Psoas muscle (tissue), 8 donors: ENCODE results near the gene TAS2R13. TPM values are rescaled to one million over a fixed set of nuclear protein-coding genes. Genes with fewer than 3 reads are reported as not detected.

ENCODE experiments used
- ATAC-seq, 4 donors: fragments of 200-7000 bp; cut with Tn5 transposase; one replicate each; pipeline ENCODE4 v1.9.1; 2020; ENCODE audit warnings: moderate library complexity in 3 of 4, mild to moderate bottlenecking in 2 of 4
- DNase-seq, 2 donors: peaks; one replicate each; pipeline ENCODE4 v3.0.0-alpha.2; 2020
- H3K27ac ChIP-seq: fragments of 200-600 bp; one replicate; pipeline ENCODE4 v1.8.0; 2022
- H3K27me3 ChIP-seq, 3 donors: fragments of 200-600 bp in 1 of 3; one replicate each; pipeline versions ENCODE4 v1.6.1 to v1.8.0; 2013 to 2022; ENCODE audit warnings: low read length in 2 of 3, mild to moderate bottlenecking in 2 of 3, moderate library complexity in 1 of 3; ENCODE audit not compliant: insufficient read depth in 3 of 3
- H3K36me3 ChIP-seq, 2 donors: fragments of 200-600 bp in 1 of 2; one replicate each; pipeline versions ENCODE4 v1.6.1 to v1.8.0; 2013 to 2022; ENCODE audit warnings: low read depth in 1 of 2, mild to moderate bottlenecking in 1 of 2, moderate library complexity in 1 of 2; ENCODE audit not compliant: insufficient read depth in 1 of 2
- H3K4me1 ChIP-seq: fragments of 200-600 bp; one replicate; pipeline ENCODE4 v1.8.0; 2022
- H3K4me3 ChIP-seq: fragments of 200-600 bp; one replicate; pipeline ENCODE4 v1.8.0; 2022; ENCODE audit warnings: mild to moderate bottlenecking
- H3K9me3 ChIP-seq: fragments of 200-600 bp; one replicate; pipeline ENCODE4 v1.8.0; 2022
- WGBS, 3 donors: extraction: QIAGEN DNeasy Blood & Tissue Kit; methylation state at CpG; one replicate each; pipeline versions ENCODE4 v1.1.6 to v1.1.7; 2013; 5-methylcytosine and 5-hydroxymethylcytosine counted together
- intact Hi-C, 2 donors: fragments of 100-400 bp; cut with DNase I; formaldehyde crosslinking; loops; one replicate each; pipeline versions ENCODE4 v1.11.0 to v1.14.2; 2022
- polyA plus RNA-seq, 3 donors: library from polyadenylated mRNA; stranded (reverse); fragments of 200-250 nt; gene quantifications; one replicate each; pipeline ENCODE4 v1.2.3, GENCODE V29; 2013
- total RNA-seq, 4 donors: library from RNA; stranded (reverse); fragmentation: NEBNext Ultra II Directional in 2 of 4; extraction: Animal tissue kit (Norgen Biotek cat#: 25700) in 2 of 4; gene quantifications; one replicate each; pipeline versions ENCODE4 v1.2.1 to v1.2.4, GENCODE V29; 2021 to 2023
- TF ChIP-seq, protein P1 (sequence below): fragments of 200-600 bp; IDR thresholded peaks from one replicate; pipeline ENCODE4 v1.8.0; 2022; ENCODE audit warnings: antibody characterized with exemption
- donor health status: healthy with polysubstance abuse.
- donor health status: DM: no; HTN: no; CAD: no; lungs with moderate emphysema.
- donor health status: Bipolar disorder and iron deficiency.
- donor health status: healthy.
- donor health status: DM: yes; HTN: yes; CAD: no.
- donor health status: DM: no; HTN: no; CAD: no.
- donor health status: DM: no; HTN: no; CAD: no.
- donor health status: DM: yes; HTN: yes; CAD: no.

TAS2R13 gene
- total and polyA plus RNA-seq, 7 donors, result 0.08 to 0.36 (median 0.20) TPM; not detected in 3

GRCh38 chr12:10904686-10905085, 4.7 kb downstream of the TAS2R13 start:
- DNase-seq (no peak), ATAC-seq (no peak)
- H3K9me3 ChIP-seq, result peaks cover 24% of the 10 kb centered on the region
- 96 to 98% (median 96%) methylated on average over 4 of the region's 4 CpGs for WGBS, 3 donors
- no peaks in the 10 kb centered on the region for H3K36me3 ChIP-seq
- intact Hi-C loops, result no loop called here
- TF ChIP-seq, protein P1, sequence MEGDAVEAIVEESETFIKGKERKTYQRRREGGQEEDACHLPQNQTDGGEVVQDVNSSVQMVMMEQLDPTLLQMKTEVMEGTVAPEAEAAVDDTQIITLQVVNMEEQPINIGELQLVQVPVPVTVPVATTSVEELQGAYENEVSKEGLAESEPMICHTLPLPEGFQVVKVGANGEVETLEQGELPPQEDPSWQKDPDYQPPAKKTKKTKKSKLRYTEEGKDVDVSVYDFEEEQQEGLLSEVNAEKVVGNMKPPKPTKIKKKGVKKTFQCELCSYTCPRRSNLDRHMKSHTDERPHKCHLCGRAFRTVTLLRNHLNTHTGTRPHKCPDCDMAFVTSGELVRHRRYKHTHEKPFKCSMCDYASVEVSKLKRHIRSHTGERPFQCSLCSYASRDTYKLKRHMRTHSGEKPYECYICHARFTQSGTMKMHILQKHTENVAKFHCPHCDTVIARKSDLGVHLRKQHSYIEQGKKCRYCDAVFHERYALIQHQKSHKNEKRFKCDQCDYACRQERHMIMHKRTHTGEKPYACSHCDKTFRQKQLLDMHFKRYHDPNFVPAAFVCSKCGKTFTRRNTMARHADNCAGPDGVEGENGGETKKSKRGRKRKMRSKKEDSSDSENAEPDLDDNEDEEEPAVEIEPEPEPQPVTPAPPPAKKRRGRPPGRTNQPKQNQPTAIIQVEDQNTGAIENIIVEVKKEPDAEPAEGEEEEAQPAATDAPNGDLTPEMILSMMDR, result no peak
- H3K27ac ChIP-seq, result no peak overlapping the region
- H3K4me1 ChIP-seq, result no peaks in the 10 kb centered on the region
- H3K27me3 ChIP-seq, result no peaks in the 10 kb centered on the region
- no peak overlapping the region for H3K4me3 ChIP-seq

DNA sequence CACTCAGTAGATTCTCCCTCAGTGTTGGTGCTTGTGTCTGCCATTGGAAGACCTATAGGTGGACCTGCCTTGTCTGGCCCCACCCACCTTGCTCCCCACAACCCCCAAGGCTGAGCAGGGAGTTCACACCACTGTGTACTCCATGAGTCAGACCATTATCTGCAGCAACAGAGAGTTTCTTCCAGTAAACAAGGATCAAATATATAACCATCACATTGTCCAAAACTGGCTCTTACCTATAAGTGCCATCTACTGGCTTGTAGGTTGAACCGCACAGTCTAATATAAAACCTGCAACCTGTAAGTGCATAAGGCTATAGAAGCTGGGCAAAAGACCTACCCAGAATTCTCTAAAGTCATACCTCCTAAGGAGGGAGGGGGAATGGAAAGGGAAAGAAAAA, 7.9 kb downstream of the TAS2R13 start:
- Histone ChIP-seq H3K36me3 (no peaks in the 10 kb centered on the region), H3K27ac (no peak overlapping the region), H3K27me3 (no peaks in the 10 kb centered on the region), H3K9me3 (peaks cover 24% of the 10 kb centered on the region), H3K4me1 (no peaks in the 10 kb centered on the region), H3K4me3 (no peak overlapping the region)
- intact Hi-C loops, result no loop called here
- ATAC-seq (no peak), DNase-seq (no peak)
- TF ChIP-seq, protein P1, result no peak
- 96 to 100% (median 97%) methylated on average over 1 of the region's 1 CpG for WGBS, 3 donors

- H3K27ac ChIP-seq, result no peak overlapping the region
- no peaks in the 10 kb centered on the region for H3K36me3 ChIP-seq
- TF ChIP-seq, protein P1, result no peak
- no peak overlapping the region for H3K4me3 ChIP-seq
- DNase-seq, result no peak
- H3K27me3 ChIP-seq, result no peaks in the 10 kb centered on the region
- 100% methylated on average over 1 of the region's 1 CpG for WGBS, 3 donors
- intact Hi-C loops, result no loop called here
- ATAC-seq, result no peak
- H3K4me1 ChIP-seq, result no peaks in the 10 kb centered on the region
- peaks cover 24% of the 10 kb centered on the region for H3K9me3 ChIP-seq
Measured at GRCh38 chr12:10900972-10901371, 8.4 kb downstream of the TAS2R13 start.

DNA sequence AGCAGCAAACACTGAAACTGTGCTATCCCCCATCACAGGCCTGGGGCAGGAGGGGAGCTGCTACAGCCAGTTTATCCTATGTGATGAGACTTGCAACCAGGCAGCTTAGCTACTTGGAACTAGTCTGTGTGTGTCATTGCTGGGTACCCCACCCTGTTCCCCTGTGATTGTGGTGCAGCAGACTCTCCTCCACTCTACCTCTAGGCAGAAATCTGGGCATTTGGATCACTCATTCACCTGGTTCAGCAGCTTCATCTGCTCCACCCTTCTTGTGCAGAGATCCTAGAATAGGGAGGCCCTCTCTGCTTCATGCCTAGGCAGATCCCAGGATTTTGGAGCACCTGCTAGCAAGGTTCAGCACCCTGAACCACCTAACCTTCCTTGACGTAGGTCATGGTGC, 8.8 kb downstream of the TAS2R13 start:
- DNase-seq (no peak), ATAC-seq (no peak)
- no peak overlapping the region for H3K4me3 ChIP-seq
- no peaks in the 10 kb centered on the region for H3K36me3 ChIP-seq
- no peaks in the 10 kb centered on the region for H3K27me3 ChIP-seq
- TF ChIP-seq, protein P1, result no peak
- H3K4me1 ChIP-seq, result no peaks in the 10 kb centered on the region
- H3K9me3 ChIP-seq, result peaks cover 23% of the 10 kb centered on the region
- no peak overlapping the region for H3K27ac ChIP-seq
- WGBS, 3 donors, result 86 to 96% (median 94%) methylated on average over 1 of the region's 1 CpG
- intact Hi-C loops, result no loop called here

DNA sequence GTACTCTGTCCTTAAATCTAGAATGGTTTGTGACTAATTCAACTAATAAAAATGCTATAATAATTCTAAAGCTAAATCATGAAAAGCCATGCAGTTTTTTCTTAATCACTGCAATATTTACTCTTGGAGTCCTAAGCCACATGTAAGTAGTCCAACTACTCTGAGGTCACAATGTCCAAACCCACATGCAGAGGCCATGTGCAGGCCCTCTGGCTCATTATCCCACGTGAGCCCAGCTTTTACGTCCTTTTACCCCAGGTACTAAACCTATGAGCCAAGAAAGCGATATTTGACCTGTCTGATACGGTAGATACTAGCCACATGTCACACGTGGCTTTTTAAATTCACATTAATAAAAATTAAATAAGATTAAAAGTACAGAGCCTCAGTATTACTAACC, 12.5 kb downstream of the TAS2R13 start:
- no peak for DNase-seq
- H3K27ac ChIP-seq, result no peak overlapping the region
- H3K4me1 ChIP-seq, result no peaks in the 10 kb centered on the region
- no peak for ATAC-seq
- TF ChIP-seq, protein P1, result no peak
- H3K36me3 ChIP-seq, result no peaks in the 10 kb centered on the region
- intact Hi-C loops, result no loop called here
- no peaks in the 10 kb centered on the region for H3K27me3 ChIP-seq
- H3K4me3 ChIP-seq, result no peak overlapping the region
- no peaks in the 10 kb centered on the region for H3K9me3 ChIP-seq
- 90 to 97% (median 92%) methylated on average over 5 of the region's 5 CpGs for WGBS, 3 donors
